ENCODE results near the gene COMMD1.
"Not testable (repeated sequence)": the region's sequence is repeated elsewhere in the genome, so short reads cannot be mapped to it uniquely, and the experiment has no call there.

The COMMD1 gene

DNA sequence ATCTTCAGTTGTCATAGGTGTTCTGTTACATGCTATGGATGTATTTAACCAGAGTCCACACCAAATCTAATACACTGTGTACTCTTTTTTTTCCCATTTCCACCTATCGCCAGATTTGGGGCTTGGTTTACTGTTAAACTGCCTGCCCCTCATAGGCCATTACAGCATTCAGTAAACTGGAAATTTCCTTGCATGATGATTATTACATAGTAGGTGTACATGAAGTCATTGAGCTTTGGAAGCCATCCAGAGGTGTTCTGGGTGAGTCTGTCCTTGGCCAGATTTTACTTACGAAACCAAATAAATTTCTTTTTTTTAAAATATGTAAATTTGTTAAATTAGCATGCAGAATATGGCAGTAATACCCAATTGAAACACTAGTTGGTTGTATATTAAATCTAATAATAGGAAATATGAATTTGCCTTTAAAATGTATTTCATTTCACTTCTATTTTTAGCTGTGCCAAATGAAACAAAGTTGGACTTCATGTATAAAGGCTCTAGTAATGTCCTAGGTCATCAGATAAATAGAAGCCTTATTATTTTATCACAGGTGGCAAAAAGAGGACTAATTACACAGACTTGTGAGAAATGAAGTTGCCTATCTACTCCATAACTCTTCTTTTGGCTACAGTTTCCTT lies 60.7 kb downstream of the COMMD1 start:
- no peak for DNase-seq (ENCODE audit: low read depth in 2 of 2)

DNA sequence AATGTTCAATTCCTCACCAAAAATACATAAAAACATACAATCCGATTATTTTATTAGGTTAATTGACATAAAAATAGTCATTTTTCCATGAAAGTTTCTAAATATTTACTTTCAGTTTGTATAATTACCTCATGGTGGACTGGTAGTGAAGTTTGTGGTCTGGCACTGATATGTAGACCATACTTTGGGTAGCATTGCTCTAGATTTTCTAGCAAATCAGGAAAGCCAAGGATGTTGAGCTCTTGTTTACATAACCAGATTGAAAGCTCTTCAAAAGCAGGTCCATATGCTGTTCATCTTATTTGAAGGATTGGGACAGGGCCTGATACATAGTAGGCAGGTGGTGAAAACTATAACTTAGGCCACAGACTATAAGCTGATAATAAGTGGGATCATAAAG lies 61.8 kb downstream of the COMMD1 start:
- DNase-seq (ENCODE audit: low read depth in 2 of 2), result no peak

DNA sequence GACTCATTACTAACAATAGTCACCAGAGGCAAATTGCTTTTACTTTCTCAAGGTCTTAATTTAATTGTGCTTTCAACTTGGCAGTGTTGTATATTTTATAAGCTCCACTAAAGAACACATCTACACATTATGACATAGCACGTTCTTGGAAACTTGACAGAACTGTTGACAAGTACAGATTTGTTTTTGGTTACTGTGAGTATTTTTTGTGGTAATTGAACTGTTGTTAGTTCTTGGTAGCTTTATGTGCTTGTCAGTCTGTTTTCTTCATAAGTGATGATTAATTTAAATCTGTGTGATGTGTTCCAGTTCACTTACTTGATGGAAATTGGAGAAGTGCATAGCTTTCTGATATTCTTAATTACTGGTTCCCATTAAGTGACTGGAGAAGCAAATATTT lies 63.9 kb downstream of the COMMD1 start:
- DNase-seq (ENCODE audit: low read depth in 2 of 2), result no peak

DNA sequence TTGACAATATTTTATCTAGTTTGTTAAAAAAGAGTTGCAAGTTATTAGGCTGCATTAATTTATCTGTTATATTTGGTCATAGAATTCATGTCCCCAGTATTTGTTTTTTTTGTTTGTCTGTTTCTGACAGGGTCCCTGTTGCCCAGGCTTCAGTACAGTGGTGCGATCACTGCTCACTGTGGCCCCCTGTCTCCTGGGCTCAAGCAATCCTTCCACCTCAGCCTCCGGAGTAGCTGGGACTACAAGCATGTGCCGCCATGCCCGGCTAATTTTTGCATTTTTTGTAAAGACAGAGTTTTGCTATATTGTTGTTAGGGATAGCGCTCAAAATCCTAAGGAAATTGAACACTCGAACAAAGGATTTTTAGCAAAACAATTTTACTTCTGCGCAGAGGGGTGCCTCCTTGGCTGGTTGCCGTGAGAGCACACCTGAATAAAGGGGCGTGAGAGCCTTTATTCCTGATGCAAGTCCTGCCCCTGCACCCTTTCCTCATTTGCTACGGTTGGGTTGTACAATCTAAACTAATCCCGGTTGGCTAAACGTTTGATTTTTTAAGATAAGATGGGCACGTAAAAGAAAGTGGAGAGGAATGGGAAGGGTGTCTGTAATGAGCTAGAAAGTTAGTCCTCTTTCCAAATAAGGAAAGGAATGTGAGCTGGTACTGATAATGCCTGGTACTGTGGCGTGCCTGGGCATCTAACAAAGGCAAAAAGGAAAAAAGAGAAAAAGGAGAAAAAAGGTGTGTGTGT lies 65.5 kb downstream of the COMMD1 start:
- no peak for DNase-seq (ENCODE audit: low read depth in 2 of 2)

DNA sequence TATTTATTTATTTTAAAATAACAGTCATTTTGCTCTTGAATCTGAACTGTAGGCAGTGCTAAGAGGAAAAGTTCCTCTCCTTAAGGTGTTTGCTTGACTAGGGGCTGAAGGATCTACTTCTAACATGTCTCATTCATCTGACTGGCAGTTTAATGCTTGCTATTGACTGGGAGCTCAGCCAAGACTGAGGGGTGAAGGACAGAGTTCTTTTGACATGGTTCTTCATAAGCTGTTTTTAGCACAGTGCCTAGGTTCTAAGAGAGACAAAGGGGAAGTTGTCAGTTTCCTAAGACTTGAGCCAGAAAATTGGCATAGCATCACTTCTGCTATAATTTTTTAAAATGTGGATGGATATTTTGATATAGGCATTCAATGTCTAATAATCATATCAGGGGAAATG lies 73.0 kb downstream of the COMMD1 start:
- DNase-seq (ENCODE audit: low read depth in 2 of 2), result no peak

DNA sequence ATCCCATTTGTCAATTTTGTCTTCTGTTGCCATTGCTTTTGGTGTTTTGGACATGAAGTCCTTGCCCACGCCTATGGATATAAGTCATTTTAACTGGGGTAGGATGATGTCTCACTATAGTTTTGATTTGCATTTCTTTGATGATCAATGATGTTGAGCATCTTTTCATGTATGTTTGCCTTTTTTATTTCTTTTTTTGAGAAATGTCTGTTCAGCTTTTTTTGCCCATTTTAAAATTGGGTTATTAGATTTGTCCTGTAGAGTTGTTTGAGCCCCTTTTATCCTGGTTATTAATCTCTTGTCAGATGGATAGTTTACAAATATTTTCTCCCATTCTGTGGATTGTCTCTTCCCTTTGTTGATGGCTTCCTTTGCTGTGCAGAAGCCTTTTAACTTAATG lies 75.3 kb downstream of the COMMD1 start:
- no peak for DNase-seq (ENCODE audit: low read depth in 2 of 2)

DNA sequence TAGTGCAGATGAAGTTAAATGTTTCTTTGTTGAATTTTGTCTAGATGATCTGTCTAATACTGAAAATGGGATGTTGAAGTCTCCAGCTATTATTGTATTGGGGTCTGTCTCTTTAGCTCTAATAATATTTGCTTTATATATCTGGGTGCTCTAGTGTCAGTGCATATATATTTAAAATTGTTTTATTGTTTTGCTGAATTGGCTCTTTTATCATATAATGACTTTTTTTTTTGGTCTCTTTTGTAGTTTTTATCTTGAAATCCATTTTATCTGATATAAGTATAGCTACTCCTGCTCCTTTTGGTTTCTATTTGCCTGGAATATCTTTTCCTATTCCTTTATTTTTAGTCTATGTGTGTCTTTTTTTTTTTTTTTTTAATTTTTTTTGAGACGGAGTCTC lies 79.2 kb downstream of the COMMD1 start:
- DNase-seq (ENCODE audit: low read depth in 2 of 2), result no peak

DNA sequence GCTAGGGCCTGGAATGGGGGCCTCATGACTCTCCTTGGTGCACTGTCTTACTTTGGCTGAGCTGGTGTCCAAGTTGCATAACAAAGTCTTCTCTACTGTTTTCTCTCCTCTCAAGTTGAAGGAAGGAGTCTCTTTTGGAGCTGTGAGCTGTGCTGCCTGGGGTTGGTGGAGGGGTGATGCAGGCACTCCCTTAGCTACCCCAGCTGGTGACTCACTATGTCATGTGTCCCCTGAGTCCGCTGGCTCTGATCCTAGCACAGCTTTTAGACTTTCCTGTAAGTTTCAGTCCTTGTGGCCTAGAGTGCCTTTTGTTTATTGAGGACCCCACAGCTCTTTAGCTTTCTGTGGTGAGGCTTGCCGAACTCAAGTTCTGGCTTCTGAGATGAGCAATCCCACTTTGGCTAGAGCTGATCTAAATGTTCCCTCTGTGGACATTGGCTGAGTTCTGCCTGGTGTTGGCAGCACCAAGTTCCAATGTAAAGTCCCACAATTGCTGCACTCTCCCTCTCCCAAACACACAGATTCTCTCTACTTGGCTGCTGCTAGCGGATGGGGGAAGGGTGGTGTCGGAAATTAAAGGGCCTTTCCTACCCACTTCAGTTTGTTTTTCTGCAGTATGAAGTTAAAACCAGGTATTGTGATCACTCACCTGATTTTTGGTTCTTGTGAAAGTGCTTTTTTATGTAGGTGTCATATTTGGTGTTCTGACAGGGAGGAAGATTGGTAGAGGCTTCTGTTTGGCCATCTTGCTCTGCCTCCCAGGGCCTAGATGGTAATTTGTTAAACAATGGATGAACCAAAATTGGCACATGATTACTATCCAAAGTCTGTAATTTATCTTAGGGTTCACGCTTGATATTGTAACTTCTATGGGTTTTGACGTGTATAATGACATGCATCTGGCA lies 83.2 kb downstream of the COMMD1 start:
- DNase-seq (ENCODE audit: low read depth in 2 of 2), result no peak

DNA sequence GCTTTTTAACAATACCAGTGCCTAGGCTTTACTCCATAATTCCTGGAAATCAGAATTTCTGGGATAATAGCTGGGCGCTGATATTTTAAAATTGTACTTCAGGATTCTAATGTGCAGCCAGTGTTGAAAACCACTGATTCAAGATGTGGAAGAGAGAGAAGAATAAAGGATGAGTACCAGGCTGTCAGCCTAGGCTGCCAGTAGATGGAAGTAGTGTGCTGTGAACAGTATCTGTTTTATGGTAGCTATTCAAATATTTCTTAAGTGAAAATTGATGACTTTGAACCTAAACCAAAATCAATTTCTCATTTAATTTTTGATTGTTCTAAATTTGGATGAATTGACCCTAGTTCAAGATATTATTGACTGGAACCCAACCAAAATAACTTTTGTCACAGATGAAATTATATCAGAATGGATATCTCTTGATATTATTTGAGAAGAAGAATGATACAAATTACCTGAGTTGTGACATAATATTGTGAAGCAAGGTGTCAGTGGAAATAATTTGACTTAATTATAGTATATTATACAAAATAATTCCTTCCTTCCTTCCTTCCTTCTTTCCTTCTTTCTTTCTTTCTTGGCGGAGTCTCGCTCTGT lies 88.0 kb downstream of the COMMD1 start:
- no peak for DNase-seq (ENCODE audit: low read depth in 2 of 2)

DNA sequence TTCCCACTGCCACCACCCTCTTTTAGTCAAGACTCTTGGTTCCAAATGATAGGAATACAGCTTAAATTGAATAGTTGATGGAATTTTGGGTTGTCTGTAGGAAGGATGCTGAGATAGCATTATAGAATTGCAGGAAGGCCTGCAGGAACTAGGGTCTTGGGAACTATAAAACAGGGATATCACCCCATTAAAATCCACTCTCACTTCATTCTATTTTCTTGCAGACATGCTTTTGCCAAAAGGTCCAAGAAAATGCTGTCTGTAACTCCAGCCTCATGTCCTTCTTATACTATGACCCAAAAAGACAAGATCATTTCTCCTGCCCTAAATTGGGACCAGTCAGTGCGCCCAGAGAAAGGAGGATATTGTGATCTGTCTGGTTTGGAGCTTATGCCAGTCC lies 89.1 kb downstream of the COMMD1 start:
- no peak for DNase-seq (ENCODE audit: low read depth in 2 of 2)

DNA sequence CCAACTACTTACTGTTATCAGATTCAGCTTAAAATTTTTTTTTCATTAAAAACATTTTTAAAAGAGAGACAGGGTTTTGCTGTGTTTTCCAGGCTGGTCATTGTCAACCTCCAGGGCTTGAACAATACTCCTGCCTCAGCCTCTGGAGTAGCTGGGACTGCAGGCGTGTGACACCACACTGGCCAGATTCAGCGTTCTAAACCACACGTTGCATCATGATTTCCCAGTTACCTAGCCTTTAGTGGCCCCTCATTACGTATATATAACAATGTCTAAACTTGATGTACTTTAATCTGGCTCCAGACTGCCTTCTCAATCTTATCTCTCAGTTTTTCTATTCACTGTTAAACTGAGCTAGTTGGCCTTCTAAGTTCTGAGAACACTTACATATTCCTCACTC lies 89.6 kb downstream of the COMMD1 start:
- no peak for DNase-seq (ENCODE audit: low read depth in 2 of 2)

DNA sequence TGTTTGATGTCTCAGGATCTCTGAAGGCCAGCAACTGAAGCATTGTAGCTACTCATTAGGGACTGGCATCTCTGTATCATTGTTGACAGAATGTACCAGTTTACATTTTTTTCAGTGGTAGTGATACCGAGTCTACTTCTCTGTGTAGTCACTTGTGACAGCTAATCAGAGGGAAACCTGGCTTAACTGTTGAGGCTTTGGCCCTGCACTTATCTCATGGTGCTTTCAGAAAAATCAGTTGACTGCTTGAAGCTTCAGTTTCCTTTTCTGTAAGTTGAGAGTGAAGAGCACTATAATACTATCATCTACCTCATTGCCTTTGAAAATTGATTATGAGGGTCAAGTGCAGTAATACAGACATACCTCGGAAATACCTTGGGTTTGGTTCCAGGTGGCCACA lies 90.0 kb downstream of the COMMD1 start:
- no peak for DNase-seq (ENCODE audit: low read depth in 2 of 2)

DNA sequence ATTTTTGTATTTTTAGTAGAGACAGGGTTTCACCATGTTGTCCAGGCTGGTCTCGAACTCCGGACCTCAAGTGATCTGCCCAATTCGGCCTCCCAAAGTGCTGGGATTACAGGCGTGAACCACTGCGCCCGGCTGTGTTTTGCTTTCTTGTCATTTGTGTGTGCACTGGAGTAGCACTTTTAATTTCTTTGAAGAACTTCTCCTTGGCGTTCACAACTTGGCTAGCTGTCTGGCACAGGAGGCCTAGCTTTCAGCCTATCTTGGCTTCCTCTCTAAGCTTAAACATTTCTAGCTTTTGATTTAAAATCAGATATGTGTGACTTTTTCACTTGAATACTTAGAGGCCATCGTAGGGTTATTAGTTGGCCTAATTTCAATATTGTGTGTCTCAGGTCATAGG lies 93.0 kb downstream of the COMMD1 start:
- DNase-seq (ENCODE audit: low read depth in 2 of 2), result no peak

DNA sequence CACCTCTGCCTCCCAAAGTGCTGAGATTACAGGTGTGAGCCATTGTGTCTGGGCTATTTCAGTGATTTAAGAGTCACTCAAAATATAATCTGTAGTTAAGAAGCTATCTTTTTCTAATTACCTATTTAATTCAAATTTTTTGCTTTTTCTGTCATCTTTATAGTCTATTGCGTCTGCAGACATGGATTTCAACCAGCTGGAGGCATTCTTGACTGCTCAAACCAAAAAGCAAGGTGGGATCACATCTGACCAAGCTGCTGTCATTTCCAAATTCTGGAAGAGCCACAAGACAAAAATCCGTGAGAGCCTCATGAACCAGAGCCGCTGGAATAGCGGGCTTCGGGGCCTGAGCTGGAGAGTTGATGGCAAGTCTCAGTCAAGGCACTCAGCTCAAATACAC lies 95.1 kb downstream of the COMMD1 start:
- no peak for DNase-seq (ENCODE audit: low read depth in 2 of 2)

DNA sequence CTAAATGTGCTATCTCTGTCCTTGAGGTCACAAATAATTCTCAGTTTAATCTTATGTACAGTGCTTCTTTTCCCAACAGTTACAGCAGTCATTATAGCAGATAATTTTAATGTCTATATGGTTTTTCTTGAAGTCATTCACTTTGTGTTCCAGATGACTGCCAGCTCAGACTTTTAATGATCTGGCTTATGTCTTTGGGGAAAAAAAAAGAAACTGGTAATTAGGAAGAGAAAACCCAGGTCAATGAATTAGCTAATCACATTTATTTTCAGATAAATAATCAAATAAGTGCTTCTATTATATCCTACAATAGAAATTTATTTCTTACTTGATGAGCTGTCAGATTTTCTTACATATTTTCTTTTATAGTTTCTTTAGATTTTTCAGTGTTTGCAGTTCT lies 96.0 kb downstream of the COMMD1 start:
- DNase-seq (ENCODE audit: low read depth in 2 of 2), result no peak

DNA sequence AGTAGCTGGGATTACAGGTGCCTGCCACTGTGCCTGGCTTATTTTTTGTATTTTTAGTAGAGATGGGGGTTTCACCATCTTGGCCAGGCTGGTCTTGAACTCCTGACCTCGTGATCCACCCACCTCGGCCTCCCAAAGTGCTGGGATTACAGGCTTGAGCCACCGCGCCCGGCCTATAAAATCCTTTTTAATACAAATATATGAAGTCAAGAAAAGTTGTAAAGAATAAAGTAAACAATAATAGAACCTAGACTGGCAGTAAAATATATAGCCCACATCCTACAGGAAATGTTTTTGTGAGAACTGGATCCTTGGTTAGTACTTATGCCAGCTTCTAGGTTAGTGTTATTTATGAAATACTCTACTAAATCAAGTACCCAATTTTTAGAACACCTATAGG lies 99.0 kb downstream of the COMMD1 start:
- DNase-seq (ENCODE audit: low read depth in 2 of 2), result not testable (repeated sequence)

DNA sequence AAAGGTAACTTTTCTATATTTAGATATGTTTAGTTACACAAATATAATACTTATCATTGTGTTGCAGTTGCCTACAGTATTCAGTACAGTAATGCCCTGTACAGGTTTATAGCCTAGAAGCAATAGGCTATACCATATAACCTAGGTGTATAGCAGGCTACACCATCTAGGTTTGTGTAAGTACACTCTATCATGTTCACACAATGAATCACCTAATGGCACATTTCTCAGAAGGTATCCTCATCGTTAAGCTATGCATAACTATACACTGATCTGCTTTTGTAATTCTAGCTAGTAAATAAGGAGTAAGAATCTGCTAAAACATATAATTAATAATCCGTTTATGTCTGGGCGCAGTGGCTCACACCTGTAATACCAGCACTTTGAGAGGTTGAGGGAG lies 102.1 kb downstream of the COMMD1 start:
- no peak for DNase-seq (ENCODE audit: low read depth in 2 of 2)

DNA sequence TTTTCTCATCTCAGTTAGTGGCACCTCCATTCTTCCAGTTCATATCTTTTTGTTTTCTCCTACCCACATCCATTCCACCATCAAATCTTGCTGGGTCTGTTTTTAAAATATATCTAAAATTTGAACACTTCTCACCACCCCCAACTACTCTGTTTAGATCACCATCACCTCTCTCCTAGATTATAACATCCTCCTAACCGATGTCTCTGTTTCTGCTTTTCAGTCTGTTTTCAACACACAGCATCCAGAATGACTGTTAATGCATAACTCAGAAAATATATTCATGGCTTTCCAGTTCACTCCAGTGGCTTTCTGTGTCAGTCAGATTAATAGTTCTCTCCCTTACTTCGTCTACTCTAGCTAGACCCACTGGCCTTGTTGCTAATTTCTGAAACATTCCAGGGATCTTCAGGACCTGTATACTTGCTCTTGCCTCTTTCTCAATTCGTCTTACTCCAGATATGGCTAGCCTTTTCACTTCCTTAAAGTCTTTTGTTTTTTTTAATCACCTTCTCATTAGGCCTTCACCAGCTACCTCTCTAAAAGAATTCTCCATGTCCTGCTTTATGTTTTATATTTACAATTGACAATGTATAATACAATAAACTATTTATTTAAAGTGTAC lies 105.3 kb downstream of the COMMD1 start:
- DNase-seq (ENCODE audit: low read depth in 2 of 2), result no peak

DNA sequence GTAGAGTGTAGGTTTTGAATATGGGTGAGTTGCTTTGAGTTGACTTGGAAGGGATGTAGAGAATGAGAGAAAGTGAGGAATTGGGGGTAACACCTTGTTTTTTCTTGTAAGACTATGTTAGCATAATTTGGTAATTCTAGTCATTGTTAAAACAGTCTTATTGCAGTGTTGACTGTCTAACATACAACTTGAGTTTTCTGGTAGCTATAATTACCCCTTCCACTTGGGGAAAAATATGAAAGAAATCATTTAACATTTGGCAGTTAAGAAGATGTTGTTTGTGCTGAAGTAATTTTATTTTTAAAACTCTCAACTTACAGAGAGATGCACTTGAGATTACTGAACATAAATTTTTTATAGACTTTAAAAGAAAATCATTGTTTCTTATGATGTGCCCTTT lies 108.2 kb downstream of the COMMD1 start:
- no peak for DNase-seq (ENCODE audit: low read depth in 2 of 2)

DNA sequence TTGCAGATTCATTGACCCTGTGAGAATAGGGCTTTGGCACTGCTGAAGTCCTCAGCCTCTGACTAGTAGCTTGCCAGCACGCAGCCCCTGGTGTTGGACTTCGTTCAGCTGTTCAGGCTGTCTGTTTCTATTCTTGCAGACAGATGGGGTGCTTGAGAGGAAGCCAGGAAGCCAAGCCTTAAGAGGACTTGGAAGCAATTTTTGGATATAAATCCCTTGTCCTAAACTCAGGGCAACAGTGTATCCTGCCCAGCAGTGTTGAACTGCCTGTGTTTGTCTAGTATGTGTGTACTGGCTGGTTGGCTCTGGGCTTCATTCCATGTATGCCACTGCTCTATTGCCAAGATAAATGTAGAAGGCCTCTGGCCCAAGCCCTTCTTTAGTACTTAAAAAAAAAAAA lies 108.6 kb downstream of the COMMD1 start:
- no peak for DNase-seq (ENCODE audit: low read depth in 2 of 2)

DNA sequence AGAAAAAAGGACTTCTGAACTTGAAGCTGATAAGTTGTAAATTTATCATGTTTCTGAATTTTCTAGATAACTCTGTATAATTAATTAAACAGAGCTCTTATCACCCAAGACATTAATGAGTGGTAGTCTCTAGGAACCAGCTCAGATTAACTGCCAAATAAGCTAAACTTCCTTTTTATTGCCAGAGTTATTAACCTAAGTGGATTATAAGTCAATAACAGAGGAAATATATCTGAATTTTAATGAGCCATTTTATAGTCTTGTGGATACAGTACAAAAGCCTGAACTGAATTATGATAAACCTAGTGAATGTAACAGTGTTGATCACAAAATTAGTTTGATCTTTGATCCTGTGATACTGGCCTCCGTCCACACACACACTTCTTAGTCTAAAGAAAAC lies 111.5 kb downstream of the COMMD1 start:
- no peak for DNase-seq (ENCODE audit: low read depth in 2 of 2)

DNA sequence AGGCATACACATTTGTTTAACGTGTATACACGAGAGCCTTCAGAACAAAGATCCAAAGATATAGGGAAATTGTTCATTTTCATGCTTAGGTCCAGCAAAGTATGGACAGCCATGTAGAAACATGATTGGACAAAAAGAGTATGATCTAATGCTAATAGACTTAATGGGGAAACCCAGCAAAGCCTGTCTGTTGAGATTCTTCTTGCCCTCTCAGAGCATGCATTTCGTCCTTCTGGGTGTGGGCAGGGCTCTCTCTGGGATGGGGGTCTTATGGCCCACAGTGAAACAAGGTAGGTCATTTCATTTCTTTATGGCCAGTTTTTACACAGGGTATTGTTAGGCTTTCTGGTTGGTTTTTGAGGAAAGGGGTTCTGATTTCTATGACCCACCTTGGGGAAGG lies 124.4 kb downstream of the COMMD1 start:
- no peak for DNase-seq (ENCODE audit: low read depth in 2 of 2)
